Type B pancreatic cell (in vitro differentiated cells): ENCODE results near the gene ESR2. TPM values are rescaled to one million over a fixed set of nuclear protein-coding genes. Genes with fewer than 3 reads are reported as not detected.

Experiments used
- DNase-seq: peaks from one replicate; pipeline ENCODE4 v3.0.0; 2021; ENCODE audit warnings: mixed read lengths; ENCODE audit not compliant: unreplicated experiment; ENCODE audit errors: extremely low spot score
- H3K27ac Mint-ChIP-seq: 2 replicates; pipeline ENCODE4 v1.8.0; 2021; ENCODE audit warnings: mild to moderate bottlenecking, mixed read lengths
- H3K27me3 Mint-ChIP-seq: 2 replicates; pipeline ENCODE4 v1.8.0; 2021; ENCODE audit warnings: mixed read lengths
- H3K36me3 Mint-ChIP-seq: 2 replicates; pipeline ENCODE4 v1.8.0; 2021; ENCODE audit warnings: mixed read lengths
- H3K4me1 Mint-ChIP-seq: one replicate; pipeline ENCODE4 v1.8.0; 2021; ENCODE audit warnings: mixed read lengths; ENCODE audit not compliant: unreplicated experiment
- H3K4me3 Mint-ChIP-seq: 2 replicates; pipeline ENCODE4 v1.8.0; 2021; ENCODE audit warnings: mild to moderate bottlenecking, mixed read lengths
- H3K9me3 Mint-ChIP-seq: 2 replicates; pipeline ENCODE4 v1.8.0; 2021; ENCODE audit warnings: mixed read lengths
- total RNA-seq: library from RNA; stranded (reverse); gene quantifications from 2 replicates; pipeline ENCODE4 v1.2.1, GENCODE V29; 2021; ENCODE audit warnings: low replicate concordance
- TF ChIP-seq, protein P1 (sequence below): fragments of 200-600 bp; sonication (generic); conservative IDR thresholded peaks from 2 replicates; pipeline ENCODE4 v1.5.0; 2021; ENCODE audit warnings: antibody characterized with exemption, mild to moderate bottlenecking

The ESR2 gene
- total RNA-seq, 1 donor from 2014 or later, result 0.53 TPM

- Mint-ChIP-seq H3K4me3 (no peak overlapping the region), H3K4me1 (no peaks in the 10 kb centered on the region), H3K27me3 (no peaks in the 10 kb centered on the region), H3K9me3 (no peaks in the 10 kb centered on the region), H3K27ac (no peak overlapping the region), H3K36me3 (peaks cover 6% of the 10 kb centered on the region)
- DNase-seq, result no peak
- TF ChIP-seq, protein P1, sequence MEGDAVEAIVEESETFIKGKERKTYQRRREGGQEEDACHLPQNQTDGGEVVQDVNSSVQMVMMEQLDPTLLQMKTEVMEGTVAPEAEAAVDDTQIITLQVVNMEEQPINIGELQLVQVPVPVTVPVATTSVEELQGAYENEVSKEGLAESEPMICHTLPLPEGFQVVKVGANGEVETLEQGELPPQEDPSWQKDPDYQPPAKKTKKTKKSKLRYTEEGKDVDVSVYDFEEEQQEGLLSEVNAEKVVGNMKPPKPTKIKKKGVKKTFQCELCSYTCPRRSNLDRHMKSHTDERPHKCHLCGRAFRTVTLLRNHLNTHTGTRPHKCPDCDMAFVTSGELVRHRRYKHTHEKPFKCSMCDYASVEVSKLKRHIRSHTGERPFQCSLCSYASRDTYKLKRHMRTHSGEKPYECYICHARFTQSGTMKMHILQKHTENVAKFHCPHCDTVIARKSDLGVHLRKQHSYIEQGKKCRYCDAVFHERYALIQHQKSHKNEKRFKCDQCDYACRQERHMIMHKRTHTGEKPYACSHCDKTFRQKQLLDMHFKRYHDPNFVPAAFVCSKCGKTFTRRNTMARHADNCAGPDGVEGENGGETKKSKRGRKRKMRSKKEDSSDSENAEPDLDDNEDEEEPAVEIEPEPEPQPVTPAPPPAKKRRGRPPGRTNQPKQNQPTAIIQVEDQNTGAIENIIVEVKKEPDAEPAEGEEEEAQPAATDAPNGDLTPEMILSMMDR, result no peak
Observed at GRCh38 chr14:64110802-64111201, 183.4 kb downstream of the ESR2 start.

DNA sequence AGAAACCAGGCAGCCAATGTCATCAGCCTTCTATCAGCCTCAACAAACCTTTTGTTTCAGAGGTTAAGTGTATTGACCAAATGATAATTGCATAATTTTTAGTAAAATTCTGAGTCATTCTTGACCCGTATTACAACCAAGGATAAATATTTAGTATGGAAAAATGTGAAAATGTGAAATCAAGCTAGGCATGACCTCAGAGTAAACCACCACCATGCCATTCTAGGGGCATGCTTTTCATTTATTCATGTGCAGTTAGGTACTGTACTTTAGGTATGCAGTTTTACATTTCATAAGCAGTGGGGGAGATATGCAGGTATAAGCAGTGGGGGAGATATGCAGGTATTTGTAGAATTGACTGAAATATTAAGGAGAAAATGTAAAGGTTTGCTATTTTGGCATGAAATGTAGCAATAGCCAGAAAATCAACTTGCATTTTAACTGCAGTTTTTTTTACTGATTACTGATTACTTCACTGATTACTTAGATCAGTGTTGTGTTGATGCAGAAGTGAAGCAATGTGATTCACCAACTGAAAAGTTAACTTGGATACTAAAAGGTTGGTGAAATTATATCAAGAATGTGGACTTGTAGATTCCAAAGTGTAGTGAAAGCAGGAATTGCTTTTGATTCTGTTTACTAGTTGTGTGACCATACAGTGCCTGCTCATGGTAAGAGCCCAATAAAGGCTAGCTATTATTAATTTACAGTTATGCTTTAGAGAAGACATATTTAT lies 184.2 kb downstream of the ESR2 start:
- DNase-seq, result no peak
- H3K9me3 Mint-ChIP-seq, result no peaks in the 10 kb centered on the region
- no peaks in the 10 kb centered on the region for H3K27me3 Mint-ChIP-seq
- H3K36me3 Mint-ChIP-seq, result peaks cover 8% of the 10 kb centered on the region
- no peaks in the 10 kb centered on the region for H3K4me1 Mint-ChIP-seq
- no peak overlapping the region for H3K4me3 Mint-ChIP-seq
- no peak overlapping the region for H3K27ac Mint-ChIP-seq
- TF ChIP-seq, protein P1, result no peak

GRCh38 chr14:64107438-64107837 lies 186.7 kb downstream of the ESR2 start:
- Mint-ChIP-seq H3K27me3 (no peaks in the 10 kb centered on the region), H3K27ac (no peak overlapping the region), H3K9me3 (no peaks in the 10 kb centered on the region), H3K36me3 (peaks cover 27% of the 10 kb centered on the region), H3K4me1 (no peaks in the 10 kb centered on the region), H3K4me3 (no peak overlapping the region)
- TF ChIP-seq, protein P1, result no peak
- no peak for DNase-seq

DNA sequence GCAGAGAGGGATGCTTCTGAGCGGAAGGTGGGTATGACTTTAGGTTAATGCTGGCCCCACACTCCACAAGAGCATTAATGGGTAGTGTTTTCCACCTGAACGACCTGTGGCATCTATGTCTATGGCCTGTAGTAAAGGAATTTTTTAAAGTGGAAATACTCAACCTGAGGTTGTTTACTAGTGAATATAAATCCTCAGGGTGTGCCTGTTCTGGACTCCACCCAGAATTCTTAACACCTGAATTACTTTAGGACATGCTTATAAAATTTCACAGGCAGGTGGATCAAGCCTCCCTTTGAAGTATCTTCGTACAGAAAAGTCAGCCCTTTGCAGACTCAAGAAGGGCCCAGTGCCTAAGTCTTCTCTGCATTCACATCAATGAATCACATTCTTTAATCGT lies 196.1 kb downstream of the ESR2 start:
- Mint-ChIP-seq H3K4me3 (no peak overlapping the region), H3K9me3 (peaks cover 4% of the 10 kb centered on the region), H3K4me1 (peaks cover 2% of the 10 kb centered on the region), H3K36me3 (peaks cover 32% of the 10 kb centered on the region), H3K27me3 (no peaks in the 10 kb centered on the region), H3K27ac (no peak overlapping the region)
- DNase-seq, result no peak
- TF ChIP-seq, protein P1, result no peak

GRCh38 chr14:64095620-64096019 lies 198.6 kb downstream of the ESR2 start:
- Mint-ChIP-seq H3K4me3 (no peak overlapping the region), H3K4me1 (peaks cover 9% of the 10 kb centered on the region), H3K27ac (no peak overlapping the region), H3K36me3 (peaks cover 19% of the 10 kb centered on the region), H3K27me3 (no peaks in the 10 kb centered on the region), H3K9me3 (peaks cover 1% of the 10 kb centered on the region)
- TF ChIP-seq, protein P1, result no peak
- no peak for DNase-seq
